ENCODE measurements around the gene HIP1.
"Not testable (repeated sequence)": the region's sequence is repeated elsewhere in the genome, so short reads cannot be mapped to it uniquely, and the experiment has no call there.

HIP1 gene

DNA sequence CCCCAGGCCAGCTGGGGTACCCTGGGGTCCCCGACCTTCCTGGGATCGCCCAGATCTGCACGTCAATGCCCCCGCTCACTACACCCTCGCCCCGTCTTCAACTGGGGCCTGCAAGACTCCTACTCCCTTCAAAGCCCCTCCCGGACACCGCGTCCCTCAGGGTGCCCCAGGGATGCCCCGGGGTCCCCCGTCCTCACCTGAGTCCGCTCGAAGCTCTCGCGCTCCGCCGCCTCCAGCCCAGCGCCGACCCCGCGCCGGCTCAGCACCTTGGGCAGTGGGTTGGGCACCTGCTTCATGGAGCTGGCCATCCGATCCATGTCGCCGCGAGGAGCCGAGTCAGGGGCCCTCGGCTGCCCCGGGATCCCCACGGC lies at the start of gene HIP1:
TSS of gene HIP1 (minus strand) at position 338 of the 371 bp plus-strand sequence. CDS start at position 317, 21 bp downstream.
- no peak for DNase-seq

DNA sequence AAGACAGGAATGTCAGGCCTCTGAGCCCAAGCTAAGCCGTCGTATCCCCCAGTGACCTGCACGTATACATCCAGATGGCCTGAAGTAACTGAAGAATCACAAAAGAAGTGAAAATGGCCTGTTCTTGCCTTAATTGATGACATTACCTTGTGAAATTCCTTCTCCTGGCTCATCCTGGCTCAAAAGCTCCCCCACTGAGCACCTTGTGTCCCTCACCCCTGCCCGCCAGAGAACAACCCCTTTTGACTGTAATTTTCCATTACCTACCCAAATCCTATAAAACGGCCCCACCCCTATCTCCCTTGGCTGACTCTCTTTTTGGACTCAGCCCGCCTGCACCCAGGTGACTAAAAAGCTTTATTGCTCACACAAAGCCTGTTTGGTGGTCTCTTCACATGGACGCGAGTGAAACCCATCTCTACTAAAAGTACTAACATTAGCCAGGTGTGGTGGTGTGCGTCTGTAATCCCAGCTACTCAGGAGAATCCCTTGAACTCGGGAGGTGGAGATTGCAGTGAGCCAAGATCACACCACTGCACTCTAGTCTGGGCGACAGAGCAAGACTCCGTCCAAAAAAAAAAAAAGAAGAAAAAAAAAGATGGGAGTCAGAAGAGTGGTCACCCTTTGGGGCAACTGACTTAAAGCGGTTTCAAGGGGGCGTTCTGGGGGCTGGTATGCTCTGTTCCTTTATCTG lies 49.6 kb upstream of the HIP1 start:
- DNase-seq = not testable (repeated sequence)

DNA sequence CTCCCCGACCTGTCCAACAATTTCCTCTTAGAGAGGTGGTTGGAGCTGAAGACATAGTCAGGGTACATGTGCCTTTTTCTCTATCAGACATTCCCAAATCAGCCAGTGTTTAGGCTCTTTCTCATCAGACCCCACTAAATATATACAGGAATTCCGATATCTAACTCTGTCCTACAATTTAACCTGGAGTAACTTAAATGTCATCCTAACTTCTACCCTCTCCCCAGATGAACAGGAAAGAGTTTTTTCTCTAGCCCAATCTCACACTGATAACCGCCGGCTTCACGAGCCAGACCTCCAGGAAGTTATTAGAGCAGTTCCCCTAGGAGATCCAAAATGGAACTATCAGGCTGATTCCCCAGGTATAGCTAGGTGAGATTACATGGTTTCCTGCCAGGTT lies 44.3 kb upstream of the HIP1 start:
- not testable (repeated sequence) for DNase-seq

DNA sequence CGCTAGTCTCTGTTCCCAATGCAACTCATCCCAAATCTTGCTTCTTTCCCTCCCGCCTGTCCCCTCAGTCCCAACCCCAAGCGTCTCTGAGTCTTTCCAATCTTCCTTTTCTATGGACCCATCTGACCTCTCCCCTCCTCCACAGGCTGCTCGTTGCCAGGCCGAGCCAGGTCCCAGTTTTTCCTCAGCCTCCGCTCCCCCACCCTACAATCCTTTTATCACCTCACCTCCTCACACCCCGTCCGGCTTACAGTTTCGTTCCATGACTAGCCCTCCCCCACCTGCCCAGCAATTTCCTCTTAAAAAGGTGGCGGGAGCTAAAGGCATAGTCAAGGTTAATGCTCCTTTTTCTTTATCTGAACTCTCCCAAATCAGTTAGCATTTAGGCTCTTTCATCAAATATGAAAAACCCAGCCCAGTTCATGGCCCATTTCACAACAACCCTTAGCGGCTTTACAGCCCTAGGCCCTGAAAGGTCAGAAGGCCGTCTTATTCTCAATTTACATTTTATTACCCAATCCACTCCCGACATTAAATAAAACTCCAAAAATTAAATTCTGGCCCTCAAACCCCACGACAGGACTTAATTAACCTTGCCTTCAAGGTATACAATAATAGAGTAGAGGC lies 42.0 kb upstream of the HIP1 start:
- not testable (repeated sequence) for DNase-seq

DNA sequence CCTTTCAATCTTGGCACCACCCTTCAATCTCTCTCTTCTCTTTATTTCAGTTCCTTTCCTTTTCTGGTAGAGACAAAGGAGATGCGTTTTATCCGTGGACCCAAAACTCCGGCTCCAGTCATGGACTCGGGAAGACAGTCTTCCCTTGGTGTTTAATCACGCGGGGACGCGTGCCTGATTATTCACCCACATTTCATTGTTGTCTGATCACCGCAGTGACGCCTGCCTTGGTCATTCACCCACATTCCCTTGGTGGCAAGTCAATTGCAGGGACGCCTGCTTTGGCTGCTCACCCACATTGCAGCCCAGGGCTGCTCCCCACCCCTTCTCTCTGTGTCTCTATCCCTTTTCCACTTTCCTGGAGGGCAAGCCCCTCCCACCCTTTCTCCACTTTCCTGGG lies 40.8 kb upstream of the HIP1 start:
- not testable (repeated sequence) for DNase-seq

DNA sequence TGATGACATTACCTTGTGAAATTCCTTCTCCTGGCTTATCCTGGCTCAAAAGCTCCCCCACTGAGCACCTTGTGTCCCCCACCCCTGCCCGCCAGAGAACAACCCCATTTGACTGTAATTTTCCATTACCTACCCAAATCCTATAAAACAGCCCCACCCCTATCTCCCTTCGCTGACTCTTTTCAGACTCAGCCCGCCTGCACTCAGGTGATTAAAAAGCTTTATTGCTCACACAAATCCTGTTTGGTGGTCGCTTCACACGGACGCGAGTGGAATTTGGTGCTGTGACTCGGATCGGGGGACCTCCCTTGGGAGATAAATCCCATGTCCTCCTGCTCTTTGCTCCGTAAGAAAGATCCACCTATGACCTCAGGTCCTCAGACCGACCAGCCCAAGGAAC lies 40.3 kb upstream of the HIP1 start:
- DNase-seq = not testable (repeated sequence)

DNA sequence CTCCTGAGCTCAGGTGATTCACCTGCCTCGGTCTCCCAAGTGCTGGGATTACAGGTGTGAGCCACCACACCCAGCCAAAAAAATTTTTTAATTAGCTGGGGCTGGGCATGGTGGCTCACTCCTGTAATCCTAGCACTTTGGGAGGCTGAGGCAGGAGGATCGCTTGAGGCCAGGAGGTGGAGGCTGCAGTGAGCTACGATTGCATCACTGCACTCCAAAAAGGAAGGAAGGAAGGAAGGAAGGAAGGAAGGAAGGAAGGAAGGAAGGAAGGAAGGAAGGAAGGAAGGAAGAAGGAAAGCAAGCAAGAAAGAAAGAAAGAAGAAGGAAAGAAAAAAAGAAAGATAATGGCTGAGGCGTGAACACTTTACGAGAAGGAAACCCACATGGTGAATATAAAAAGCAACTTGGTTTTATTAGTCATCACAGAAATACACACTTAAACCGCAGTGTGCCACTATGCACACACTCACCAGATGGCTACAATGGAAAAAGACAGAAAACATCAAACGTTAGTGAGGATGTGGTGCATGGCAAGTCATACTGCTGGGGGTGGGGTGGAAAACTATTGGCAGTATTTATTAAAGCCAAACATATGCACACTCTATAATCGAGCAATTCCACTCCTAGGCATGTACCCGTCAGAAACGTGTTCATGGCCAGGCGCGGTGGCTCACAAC lies 37.7 kb upstream of the HIP1 start:
- peak; percentile 30 for DNase-seq

DNA sequence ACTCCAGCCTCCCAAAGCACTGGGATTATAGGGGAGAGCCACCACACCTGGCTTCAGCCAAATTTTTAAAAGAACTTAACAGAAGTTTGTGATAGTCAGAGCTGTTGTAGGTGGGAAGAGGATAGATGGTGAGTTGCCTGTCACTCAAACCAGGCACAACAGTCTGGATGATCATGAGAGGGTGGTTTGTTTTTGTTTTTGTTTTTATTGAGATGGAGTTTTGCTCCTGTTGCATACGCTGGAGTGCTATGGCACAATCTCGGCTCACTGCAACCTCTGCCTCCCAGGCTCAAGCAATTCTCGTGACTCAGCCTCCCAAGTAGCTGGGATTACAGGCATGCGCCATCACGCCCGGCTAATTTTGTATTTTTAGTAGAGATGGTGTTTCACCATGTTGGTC lies 35.2 kb upstream of the HIP1 start:
- not testable (repeated sequence) for DNase-seq

DNA sequence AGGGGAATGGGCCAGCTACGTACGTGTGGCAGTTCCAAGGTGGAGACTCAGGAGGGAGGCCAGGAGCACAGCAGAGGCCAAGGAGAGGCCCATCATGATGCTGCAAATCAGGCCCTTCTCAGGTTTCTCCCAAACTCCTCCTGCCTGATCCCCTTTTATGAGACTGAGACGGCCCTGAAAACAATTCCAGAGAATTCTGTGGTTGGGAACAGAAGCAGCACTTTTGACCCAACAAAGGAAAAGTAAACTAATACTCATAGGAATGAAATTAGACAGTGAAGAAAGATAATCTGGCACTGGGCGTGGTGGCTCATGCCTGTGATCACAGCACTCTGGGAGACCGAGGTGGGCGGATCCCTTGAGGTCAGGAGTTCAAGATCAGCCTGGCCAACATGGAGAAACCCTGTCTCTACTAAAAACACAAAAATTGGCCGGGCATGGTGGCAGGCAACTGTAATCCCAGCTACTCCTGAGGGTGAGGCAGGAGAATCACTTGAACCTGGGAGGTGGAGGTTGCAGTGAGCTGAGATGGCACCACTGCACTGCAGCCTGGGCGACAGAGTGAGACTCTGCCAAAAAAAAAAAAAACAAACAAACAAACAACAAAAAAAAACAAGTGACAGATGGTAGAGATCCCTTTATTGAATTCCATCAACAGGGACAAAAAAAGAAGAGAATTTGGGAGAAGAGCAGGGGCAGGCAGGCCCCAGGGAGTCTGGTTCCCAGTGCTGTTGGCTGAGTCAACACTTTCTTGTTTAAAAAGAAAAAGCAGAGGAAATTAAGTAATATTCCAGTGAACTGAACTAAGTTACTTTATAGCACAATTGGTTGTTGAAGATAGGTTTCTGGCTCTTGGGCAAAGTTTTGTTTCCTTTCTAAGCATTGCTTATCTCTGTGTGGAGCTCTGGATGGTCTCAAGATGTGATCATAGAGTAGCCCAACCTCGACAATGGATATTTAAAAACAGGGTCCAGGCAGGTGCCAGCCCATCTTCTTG lies 33.6 kb upstream of the HIP1 start, which contains the start of gene CCL26:
TSS of gene CCL26 (minus strand) at position 131 of the 997 bp plus-strand sequence. CDS start at position 96, 35 bp downstream.
- no peak for DNase-seq

DNA sequence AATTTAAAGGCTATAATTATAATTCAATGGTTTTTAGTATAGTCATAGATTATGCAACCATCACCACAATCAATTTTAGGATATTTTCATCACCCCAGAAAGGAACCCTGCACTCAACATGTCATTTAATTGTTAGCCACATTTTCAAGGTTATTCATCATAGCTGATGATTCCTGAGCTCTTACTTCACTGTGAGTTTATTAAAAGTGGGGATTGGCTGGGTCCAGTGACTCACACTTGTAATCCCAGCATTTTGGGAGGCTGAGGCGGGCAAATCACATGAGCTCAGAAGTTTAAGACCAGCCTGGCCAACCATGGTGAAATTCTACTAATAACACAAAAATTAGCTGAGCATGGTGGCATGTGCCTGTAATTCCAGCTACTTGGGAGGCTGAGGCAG lies 32.5 kb upstream of the HIP1 start:
- no peak for DNase-seq

DNA sequence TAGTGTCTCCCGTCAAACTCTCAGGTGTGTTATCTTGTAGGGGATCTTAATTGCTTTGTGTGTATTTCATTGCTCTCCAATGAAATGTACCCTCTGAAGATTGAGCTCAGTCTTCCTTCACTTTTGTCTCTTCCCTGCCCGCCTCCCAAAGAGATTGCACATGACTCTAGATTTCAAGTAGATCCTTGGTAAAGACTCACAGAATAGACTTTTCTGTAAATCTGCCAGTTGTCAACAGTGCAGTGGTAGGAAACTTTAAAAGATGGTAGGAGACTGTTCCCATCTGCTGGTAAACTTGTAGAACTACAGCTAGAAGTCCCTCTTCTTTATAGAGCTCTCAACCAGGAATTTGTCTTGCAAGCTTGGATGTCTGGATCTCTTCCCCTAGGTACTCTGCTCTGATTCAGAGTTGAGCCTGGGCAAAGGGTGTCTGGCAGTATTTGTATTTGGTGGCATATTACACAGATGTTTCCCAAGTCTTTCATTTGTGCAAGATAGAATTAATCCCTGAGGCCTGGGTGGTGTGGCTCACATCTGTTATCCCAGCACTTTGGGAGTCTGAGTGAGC lies 23.7 kb upstream of the HIP1 start:
- DNase-seq = peak; percentile 15

DNA sequence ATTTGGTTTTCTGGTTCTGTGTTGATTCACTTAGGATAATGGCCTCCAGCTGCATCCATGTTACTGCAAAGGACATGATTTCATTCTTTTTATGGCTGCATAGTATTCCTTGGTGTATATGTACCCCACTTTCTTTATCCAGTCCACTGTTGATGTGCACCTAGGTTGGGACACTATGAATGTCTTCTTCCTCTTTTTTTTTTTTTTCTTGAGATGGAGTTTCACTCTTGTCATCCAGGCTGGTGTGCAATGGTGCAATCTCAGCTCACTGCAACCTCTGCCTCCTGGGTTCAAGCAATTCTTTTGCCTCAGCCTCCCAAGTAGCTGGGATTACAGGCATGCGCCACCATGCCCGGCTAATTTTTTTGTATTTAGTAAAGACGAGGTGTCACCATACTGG lies 23.1 kb upstream of the HIP1 start:
- DNase-seq = not testable (repeated sequence)

DNA sequence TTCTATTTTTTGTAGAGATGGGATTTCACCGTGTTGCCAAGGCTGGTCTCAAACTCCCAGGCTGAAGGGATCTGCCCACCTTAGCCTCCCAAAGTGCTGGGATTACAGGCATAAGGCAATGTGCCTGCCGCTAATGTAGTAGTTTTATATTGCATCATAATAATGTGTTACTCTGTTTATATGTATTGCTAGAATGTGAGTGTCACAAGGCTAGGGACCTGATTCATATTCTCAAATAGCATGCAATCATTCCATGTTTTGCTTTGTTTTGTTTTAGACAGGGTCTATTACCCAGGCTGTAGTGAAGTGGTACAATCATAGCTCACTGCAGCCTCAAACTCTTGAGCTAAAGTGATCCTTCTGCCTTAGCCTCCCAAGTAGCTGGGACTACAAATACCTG lies 19.8 kb upstream of the HIP1 start:
- DNase-seq = no peak

DNA sequence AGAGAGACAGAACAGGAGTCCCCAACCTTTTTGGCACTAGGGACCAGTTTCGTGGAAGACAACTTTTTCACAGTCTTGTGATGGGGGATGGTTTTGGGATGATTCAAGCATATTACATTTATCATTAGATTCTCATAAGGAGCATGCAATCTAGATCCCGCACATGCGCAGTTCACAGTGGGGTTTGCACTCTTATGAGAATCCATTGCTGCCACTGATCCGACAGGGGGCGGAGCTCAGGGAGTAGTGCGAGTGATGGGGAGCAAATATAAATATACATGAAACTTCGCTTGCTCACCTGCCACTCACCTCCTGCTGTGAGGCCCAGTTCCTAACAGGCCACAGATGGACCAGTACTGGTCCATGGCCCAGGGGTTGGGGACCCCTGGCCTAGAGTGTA lies 19.1 kb upstream of the HIP1 start:
- no peak for DNase-seq

DNA sequence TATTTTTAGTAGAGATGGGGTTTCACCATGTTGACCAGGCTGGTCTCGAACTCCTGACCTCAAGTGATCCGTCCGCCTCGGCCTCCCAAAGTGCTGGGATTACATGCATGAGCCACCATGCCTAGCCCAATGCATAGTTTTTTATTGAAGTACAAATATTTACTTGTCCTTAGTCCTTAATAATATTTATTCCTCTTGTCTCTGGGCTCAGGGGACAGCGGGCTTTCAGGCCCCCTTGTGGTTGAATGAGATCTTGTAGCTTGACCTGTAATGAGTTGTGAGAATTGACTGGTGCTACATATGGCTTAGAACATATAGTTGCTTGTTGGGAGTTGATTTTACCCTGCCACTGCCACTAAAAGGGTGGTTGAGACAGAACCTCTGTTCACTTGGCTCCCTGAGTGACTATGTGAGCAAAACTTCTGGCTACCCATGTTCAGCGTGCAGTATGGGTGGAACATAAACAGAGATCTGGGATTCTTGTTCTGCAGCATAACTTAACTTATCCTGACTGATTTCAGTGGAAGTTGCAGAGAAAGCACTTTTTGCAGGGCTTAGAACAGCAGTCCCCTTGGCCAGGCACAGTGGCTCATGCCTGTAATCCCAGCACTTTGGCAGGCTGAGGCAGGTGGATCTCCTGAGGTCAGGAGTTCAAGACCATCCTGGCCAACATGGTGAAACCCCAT lies 18.4 kb upstream of the HIP1 start:
- DNase-seq = no peak

DNA sequence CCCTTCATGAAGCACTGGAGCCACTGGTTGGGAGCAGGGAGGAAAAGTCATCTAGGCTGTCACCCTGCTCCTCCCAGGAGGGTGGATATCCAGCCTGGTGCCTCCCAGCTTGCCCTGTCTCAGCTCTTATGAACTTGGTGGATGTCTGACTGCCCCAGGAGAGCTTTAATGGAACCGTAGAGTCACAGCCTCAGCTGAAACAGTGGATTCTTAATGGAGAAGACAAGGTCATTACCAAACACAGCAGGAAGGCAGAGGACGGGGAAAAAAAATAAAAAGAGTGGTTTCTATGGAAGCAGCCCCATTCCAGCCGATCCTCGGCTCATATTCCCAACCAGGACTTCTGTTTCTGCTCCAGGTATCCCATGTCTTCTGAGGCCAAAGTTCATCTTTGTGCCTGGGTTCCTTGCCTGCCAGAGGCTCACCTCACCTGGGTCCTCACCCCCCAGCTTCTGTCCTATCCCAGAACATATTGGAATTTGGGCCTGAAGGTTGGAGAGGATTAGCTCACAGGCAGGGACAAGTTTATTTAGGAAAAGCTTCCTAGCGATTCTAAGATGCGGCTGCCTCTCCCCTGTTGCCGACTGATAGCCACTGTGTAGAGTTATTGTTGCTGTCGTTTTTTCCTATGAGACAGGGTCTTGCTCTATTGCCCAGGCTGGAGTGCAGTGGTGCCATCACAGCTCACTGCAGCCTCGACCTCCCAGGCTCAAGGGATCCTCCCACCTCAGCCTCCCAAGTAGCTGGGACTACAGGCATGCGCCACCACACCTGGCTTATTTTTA lies 17.7 kb upstream of the HIP1 start:
- DNase-seq = no peak

DNA sequence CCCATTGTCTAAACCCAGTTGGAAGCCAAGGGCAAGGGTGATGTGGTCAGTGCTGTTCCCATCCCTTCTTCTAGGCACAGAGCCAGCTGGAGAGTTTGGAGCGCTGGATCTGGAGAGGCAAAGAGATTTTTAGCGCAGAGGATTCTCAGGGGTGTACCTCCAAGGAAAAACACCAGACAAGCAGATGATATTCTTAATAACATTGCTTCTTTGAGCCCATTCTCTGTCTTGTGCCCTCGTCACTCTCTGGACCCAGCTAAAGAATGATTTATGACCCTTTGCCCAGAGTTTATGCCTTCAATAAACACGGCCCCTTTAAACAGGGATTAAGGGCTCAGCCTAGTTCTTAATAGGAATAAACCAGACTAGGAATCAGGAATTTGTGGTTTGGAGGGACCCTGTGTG lies 4.7 kb upstream of the HIP1 start:
- DNase-seq = no peak

DNA sequence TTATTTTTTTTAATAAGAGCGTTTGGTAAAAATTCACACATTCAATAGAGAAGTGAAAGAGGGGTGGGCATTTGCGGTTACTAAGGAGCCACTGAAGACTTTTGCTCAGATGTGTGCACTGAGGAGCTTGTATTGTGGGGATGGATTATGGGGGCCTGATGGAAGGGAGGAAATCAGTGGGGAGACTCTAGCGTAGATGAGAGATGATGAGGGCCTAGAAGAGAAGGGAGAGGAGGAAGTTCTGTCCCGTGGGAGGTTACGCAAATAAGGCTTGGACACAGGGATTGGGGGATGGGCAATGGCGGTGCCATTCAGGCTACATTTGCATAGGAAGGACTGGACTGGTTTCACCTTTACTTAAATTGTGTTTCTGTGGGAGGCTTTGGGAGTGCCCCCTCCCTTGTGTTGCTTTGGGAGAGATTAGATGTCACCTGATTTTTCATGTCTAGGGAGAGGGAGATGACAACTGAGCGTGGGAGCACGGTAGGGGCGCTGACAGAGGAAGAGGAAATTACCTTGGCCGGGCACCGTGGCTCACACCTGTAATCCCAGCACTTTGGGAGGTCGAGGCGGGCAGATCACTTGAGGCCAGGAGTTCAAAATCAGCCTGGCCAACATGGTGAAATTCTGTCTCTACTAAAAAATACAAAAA lies 2.2 kb upstream of the HIP1 start:
- DNase-seq = no peak

DNA sequence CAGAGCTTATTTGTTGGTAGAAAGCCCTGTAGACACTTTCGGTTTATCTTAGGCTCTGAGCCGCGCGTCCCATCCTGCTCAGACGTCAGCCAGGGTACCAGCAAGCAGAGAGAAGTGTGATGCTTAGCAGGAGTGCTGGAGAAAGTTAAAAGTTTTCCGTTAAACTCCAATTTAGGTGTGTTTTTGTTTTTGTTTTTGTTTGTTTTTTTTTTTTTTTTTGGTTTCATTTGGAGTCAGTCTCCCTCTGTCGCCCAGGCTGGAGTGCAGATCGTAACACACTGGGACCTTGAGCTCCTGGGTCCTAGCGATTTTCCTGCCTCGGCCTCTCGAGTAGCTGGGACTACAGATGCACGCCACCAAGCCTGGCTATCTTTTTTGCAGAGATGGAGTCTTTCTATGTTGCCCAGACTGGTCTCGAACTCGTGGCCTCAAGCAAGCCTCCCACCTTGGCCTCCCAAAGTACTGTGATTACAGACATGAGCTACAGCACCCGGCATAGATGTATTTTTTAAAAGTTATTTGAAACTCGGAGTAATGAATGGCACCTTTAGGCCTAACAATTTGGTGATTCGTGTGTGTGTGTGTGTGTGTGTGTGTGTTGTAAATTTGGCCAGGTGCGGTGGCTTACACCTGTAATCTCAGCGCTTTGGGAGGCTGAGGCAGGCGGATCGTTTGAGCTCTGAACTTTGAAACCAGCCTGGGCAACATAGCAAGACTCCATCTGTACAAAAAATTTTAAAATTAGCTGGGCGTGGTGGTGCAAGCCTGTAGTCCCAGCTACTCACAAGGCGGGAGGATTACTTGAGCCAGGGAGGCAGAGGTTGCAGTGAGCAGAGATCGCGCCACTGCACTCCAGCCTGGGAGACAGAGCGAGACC lies 1.3 kb upstream of the HIP1 start:
- DNase-seq = no peak
